LoVo (cell line): ENCODE results near the gene NEIL1.

Experiments
- DNase-seq: peaks from one replicate; pipeline ENCODE4 v3.0.0-alpha.2; 2016; ENCODE audit warnings: low spot score

The NEIL1 gene

DNA sequence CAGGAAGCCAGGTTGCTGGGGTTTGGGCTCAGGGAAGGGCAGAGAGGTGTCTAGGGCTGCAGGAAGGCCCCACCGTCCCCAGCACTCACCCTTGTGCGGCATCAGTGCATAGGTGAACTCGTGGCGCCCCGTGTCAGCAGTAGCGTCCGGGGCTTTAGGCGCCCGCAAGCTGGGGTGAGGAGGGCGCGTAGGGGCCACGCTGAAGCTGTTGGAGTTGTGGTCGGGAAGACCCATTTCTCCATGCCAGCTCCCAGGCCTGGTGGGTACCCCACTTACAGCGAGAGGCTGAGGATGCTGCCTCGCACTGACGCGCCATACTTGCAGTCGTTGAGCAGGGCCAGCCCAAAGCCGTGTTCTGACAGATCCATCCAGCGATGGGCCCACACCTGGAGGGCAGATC is 9.7 kb downstream of the NEIL1 start:
- no peak for DNase-seq

DNA sequence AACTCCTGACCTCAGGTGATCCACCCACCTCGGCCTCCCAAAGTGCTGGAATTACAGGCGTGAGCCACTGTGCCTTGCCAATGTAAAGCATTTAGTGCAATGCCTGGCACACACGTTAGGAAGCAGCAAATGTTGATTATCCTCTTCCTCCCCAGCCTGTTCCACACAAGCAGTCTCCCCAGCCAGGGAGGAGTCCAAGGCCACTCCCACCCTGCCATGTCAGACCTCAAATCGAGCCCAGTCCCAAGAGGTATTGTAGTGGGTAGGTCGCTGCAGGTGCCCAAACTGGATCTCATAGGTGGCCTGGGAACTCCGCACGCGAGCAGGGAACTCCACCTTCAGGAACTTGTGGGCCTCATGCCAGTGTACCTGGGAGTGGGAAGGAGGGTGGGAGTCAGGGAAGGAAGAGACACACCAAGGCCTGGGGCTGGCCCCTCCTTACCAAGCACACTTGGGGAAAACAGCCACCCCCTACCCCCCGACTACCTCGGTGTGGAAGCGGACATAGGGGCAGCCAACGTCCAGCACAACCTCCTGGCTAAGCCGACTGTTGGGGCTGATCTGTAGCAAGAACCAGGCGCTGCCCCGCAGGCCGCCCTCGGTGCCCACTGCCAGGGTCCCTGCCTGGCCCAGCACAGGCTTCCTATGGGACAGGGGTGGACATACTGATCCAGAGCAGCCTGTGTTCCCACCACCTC is 11.3 kb downstream of the NEIL1 start:
- no peak for DNase-seq

DNA sequence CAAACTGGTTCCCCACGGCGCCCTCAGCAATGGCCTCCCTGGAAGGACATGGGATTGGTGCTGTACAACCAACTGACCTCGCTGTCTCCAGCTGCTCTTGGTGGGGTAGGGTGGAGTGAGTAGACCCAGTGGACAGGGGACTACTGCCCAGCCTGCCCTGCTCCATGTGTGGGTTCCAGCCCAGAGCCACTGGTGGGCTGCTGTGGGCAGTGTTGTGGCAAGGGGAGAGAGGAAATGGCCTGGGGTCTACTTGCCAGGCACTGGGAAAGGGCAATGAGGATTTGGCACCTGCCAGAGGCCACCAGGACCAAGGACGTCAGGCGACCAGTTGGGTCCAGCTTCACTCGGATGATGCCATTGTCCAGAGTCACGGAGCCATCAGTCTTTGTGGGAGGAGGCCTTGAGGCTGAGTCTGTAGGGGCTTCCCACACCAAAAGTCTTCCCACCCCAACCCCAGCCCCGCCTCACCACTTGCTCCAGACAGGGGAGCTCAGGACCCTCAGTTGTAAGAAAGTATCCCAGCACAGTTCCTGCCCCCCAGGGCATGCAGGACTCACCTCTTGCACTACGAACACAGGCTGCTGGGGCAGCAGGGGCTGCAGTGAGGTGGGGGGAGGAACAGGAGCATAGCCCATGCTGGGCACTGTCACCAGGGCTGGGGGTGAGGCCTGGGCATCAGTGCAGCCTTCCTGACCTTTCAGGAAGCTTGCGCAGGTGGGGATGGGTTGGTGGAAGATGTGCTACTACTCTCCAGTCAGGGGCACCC is 12.1 kb downstream of the NEIL1 start:
- no peak for DNase-seq

DNA sequence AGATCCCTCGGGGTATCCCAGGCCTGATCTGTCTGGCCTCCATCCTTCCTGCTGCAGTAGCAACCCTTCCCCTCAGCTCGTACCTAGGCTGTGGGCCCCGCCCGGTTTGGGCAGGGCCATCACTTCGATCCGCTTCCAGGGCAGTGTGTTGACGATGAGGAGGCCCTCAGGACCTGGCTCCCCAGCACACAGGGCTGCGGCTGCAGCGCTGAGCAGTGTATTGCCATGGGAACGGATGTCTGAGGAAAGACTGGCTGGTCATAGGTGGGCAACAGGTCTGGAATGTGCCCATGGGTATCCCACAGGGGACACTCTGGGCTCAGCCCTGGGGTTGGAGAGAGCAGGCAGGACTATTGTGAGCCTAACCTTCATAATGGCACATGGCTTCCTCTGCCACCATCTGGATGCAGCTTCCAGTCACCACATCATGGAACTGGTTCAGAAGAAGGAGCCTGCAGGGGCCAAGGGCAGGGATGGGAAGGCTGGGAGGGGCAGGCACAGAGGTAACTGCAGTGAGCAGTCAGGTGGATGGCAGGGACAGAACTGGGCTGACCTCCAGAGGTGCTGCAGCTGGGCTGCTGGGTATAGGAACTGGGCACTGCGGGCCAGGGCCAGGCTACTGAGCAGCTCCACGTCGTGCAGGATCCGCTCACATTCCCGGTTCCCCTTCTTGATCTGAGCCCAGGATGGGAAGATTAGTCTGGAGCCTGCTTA is 12.9 kb downstream of the NEIL1 start:
- DNase-seq, result no peak

DNA sequence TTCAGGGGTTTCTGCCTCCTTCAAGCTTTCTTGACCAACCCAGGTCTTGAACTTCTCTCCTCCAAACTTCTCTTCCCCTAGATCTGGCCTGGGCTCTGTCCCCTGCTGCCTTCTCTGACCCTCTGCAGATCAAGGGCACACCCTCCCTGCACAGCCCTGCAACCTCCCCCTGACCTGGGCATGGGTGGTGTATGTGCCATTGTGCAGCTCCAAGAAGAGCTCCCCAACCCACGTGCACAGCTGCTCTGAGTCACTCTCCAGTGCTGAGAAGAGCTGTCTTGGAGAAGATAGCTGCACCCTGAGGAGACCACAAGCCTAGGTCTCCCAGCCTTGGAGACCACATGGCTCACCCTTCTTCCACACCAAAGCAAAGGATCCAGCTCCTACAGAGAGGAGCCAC is 13.6 kb downstream of the NEIL1 start:
- DNase-seq, result no peak

DNA sequence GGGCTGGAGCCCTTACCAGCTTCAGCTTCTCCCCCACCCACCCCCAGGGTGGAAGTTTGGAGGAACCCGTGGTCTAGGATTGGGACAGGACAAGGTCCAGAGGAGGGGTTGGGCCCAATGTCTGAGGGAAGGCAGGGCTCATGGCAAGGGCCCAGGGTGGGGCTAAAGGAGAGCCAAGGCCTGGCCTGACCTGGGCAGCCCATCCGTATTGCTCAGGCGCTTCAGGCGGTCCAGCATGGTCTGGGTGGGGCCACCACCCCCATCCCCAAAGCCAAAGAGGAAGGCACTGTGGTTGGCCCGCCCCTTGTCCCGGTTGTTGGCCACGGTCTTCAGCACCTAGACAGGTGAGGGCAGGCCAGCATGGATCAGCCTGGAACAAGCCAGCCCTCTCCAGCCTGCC is 14.0 kb downstream of the NEIL1 start:
- DNase-seq, result no peak

DNA sequence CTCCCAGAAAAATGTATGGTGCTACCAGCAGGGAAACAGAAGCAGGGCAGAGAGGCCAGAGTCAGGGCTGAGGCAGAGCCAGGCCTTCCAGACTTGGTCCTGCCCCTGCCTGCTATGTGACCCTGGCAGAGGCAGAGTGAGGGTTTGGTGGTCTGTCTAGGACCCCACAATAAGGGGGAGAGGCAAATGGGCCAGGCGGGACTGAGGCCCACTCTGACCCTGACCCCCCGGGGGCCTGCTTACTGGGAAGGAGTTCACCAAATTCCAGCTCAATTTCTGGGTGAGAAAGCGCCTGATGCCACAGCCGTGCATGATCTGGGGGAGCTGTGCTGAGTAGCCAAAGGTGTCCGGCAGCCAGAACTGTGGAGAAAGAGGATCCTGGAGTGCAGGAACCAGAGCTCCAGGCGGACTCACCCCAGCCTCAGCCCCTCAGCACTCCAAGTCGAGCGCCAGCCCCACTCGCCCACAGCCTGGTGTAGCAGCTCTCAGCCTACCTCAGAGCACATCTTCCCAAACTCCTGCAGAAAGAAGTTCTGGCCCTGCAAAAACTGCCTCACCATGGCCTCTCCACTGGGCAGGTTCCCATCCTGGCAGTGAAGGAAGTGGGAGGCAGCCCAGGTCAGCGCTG is 14.6 kb downstream of the NEIL1 start:
- no peak for DNase-seq

DNA sequence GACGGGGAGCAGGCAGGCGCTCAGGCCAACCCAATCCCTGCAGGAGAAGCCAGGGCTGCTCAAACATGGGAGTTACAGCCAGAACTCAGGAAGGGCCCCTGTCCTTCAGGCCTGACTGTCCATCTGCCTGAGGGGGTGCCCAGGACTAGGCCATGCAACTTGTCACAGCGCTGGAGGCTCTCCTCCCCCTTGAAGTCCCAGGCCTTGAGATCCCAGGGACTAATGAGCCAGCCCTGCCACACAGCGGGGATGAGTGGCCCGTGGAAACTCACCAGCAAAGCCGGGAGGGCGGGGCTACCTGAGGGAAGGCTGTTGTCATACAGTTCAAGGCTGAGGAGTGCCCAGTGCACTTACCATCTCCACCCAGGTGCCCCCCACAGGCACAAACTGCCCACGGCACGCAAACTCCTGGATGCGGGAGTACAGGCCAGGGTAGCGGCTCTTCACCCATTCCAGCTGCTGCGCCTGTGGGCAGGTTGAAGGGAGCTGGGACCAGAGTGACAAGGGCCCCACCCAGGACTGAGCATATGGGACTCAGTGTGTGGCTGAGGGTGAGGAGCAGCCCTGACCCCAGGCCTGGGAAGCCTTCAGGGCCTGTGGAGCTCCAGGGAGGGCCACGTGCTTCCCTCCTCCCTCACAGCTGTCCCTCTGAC is 15.3 kb downstream of the NEIL1 start:
- DNase-seq, result no peak

DNA sequence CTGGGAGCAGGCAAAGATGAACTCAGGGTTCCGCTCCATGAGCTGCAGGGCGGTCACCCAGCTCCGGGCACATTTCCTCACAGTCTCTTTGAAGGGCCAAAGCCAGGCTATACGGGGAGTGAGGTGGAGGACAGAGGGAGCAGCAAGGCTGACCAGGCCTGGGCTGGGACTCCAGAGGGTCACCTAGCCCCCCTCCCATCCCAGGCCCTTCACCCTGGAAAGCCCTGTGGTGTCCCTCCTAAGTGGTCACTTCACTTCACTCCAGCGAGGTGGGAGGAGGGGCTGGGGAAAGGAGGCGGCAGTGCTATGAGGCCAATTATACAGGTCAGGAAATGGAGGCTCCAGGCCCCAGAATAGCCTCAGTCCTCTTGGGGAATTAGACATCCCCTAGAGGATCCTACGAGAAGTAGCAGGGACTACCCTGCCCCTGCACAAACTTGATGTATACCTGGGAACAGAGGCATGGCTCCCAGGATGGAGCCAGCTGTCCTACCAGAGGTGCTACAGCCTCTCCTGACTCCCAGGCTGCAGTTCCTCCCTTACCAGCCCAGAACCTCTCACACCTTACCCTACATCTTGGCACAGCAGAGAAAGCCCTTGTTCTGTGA is 15.9 kb downstream of the NEIL1 start:
- DNase-seq, result no peak

DNA sequence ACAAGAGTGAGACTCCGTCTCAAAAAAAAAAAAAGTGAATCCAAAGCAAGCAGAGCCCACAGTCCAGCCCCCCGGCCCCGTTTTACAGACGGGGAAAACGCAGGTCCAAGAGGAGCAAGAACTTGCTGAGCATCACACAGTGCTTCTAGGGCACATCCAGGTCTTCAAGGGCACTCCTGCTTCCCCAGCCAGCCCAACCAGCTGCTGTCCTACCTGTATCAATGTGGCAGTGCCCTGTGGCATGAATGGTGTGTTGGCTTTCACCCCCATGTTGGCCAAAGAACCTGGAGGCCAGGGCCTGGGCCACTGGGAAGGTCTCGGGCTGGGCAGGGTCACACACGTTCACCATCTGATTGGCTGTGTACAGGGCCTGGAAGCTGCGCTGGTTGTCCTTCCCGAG is 16.9 kb downstream of the NEIL1 start:
- DNase-seq, result no peak

DNA sequence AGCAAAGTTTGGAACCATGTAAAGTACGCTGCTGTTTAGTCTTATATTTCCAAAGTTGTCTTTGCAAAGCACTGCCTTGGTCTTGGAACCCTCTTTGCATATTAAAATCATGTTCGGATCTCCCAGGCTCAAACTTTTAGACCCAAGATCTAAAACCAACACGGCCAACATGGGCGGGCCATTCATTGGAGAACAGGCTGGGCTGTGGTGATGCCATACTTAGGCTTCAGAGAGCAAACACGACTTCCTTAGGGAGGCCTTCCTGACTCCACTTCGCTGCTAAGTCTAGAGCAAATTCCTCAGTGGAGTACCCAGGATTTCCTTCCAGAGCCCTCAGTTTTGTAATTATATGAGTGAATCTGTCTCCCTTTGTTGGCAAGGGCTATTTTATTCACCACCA is 18.0 kb downstream of the NEIL1 start:
- DNase-seq, result no peak

DNA sequence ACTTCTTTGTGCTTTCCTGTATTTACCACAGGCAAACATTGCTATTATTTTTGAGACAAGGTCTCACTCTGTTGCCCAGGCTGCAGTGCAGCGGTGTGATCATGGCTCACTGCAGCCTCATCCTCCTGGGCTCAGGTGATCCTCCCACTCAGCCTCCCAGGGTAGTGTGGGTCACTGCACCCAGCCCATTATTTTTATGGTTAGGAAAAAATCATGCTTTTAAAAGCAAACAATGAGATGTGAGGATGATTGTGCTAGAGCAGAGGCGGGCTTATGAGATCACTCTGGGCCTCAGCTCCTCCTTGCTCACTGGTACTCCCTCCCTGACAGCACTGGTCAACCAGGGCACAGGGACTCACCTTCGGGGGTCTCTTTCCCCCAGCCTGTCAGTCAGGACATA is 19.3 kb downstream of the NEIL1 start:
- no peak for DNase-seq

DNA sequence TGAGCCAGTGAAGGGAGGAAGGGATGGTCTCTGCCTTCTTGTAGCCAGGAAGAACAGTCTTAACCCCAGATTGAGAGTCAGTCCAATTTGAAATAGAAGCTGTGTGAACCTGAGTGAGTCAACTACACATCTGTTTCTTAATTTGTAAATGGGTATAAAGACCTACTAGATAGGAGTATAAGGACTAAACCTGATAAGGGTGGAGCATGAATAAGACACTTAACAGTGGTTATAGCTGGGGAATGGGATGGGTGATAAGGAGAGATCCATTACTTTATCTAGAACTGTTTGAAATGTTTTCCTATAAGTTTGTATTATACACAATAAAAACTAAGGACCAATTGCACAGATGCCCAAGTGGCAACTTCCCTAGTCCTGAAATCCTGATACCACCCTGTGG is 20.2 kb downstream of the NEIL1 start:
- DNase-seq, result no peak

DNA sequence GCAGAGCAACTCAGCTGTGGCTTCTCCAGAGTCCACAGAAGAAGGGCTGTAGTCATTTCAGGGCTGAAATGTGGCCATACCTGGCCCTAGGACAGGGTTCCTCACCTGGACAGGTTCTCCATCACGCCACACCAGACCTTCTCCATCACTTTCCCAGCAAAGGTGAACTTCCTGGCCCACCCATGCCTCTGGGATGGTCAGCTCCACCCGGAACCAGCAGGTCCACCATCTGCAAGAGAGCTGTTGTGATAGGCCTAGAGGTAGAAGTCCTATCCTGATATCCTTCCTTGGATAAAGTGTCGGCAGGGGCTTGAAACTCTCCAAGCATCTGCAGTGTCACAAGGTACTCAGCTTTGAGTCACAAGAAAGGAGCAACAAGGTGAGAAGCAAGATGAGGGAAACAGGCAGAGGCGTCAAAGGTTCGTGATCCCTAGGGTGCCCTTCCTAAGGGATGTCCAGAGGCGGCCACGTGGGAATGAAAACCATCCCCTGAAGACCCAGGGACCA is 20.6 kb downstream of the NEIL1 start:
- no peak for DNase-seq

DNA sequence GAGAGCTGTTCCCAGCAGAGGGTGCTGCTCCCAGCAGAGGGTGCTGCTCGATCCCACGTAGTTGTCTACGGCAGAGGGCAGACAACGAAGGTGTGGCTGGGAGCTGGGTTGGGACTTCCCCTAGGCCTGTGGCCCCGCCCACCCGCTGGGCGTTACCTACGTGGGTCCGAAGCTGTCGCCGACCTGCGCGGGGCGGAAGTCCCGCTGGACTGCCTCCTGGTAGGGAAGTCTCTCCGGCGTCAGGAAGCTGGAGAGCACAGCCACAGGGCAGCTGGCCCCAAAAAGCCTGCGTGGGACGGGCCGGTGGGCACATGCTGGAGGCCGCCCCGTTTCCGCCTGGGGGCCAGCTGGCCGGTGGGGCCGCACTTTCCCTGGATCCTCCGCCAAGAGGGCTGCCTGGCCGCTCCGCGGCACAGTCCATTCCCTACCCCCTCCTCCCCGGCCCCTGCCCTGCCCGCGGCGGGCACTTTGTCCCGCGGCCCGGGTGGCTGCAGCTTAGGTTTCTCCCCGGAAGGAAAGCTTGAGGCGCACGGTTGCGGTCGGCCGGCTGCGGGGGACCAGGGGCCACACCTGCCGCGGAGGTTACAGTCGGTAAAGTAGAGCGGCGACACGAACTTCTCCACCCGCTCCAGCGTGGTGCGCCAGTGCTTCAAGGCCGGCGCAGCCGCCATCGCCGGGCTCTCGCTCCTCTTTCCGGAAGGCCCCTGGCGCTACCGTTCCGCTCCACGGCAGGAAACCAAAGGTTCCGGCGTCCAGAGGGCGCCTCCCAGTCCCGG is 21.3 kb downstream of the NEIL1 start, which contains the start of gene MAN2C1:
Gene MAN2C1, minus strand, starts transcription at position 695 of the 776 bp plus-strand sequence. Its CDS starts 24 bp downstream, at position 671.
- peak; percentile 99 for DNase-seq

DNA sequence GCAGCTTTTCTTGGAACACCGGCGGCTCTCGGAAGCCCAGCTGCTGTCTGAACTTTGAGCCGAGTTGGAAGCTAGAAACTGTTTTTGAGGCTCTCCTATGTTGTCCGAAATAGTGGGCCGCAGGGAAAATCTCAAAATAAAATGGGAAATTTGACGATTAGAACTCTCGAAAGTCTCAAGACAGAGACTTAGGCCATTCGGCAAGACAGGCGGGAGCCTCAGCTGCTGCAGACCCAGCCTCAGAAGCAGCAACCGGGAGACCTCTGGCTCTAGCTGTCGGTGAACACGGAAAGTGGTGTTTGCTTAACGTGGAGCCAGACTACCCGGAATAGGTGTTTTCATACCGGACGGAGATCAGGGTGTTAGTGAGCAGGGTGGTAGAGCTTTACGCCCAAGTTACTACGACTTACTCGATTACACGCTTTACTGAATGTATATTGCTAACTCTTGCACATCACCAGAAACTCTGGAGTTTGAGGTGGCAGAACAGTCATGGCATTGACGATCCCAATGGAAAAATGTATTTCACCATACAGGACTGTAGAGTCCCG is 21.9 kb downstream of the NEIL1 start:
- DNase-seq, result no peak

DNA sequence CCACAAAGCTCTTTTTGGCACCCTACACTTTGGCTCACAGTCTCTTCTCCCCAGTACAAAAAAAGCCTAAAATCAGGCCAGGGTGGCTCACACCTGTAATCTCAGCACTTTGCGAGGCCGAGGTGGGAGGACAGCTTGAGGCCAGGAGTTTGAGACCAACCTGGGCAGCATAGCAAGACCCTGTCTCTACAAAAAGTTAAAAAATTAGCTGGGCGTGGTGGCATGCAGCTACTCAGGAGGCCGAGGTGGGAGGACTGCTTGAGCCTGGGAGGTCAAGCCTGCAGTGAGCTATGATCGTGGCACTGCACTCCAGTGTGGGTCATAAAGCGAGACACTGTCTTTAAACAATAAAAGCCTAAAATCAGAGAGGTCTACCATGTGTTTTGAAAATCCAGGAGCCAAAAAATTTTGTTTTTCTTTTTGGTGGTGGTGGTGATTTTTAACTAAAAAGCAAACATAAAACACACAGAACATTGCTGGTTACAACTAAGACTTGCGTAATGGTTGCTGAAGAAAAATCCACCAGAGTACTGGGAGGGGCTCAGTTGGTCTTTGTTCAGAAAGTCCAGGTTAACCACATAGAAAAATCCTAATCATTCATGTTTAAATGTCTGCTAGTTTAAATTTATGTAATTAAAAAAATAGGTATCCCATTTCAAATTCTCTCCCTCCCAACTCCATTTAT is 23.2 kb downstream of the NEIL1 start:
- no peak for DNase-seq

DNA sequence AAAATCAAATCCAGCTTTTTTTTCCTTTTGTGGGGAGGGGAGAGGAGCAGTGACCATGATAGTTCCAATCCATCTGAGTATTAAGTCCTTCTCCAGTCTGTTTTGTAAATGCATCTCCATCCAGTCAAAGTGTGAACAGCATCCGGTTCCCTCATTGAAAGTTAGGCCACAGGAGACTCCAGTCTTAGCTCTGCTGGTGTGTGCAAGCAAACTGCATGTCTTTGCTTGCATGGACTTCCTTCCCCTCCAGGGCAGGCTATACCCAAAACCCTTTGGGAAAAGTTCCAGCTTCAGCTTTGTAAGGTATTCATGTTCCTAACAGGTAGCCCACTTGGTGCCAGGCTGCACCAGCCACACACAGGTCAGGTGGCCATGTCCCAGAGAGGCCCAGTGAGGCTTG is 24.6 kb downstream of the NEIL1 start:
- DNase-seq, result no peak

DNA sequence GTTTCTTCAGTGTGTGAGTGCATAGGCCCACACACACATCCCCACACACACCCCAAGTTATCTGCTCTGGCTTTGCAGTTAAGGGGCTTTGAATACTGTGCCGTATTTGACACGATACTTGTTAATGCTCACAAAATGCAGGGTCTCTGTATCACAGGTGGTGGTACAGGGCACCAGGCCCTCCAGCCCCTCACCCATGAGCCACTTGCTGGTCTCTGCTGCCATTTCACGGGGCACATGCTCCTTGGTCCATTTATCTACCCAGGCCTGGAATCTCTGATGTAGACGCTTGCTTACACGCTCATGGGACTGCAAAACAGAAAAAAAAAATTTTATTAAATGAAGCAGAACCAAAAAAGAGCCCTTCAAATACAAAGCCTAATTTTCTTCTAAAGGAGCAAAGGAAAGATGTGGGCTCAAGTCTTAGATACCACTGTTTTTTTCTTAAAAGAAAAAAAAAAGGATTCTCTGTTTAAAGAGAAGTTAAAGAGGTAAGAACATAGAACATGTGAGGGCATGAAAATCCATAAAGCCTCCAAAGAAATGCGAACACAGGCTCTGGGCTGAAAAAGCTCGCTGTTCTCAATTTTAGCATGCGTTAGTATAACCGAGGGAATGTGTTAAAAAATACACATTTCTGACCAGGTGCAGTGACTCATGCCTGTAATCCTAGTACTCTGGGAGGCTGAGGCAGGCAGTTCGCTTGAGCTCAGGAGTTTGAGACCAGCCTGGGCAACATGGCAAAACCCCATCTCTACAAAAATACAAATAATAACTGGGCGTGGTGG is 25.3 kb downstream of the NEIL1 start:
- no peak for DNase-seq
